HG03520 (cell line): ENCODE measurements around the gene PLEKHG1.

Source experiments
- ATAC-seq: cut with Tn5 transposase; IDR thresholded peaks from one replicate; pipeline ENCODE4 v1.9.1; 2021; ENCODE audit warnings: mild to moderate bottlenecking, moderate library complexity; ENCODE audit not compliant: unreplicated experiment

PLEKHG1 gene

GRCh38 chr6:150617496-150618460, 18.1 kb downstream of the PLEKHG1 start:
- ATAC-seq = no peak

- no peak for ATAC-seq
These were observed 19.6 kb downstream of the PLEKHG1 start for GRCh38 chr6:150619275-150619674.

- ATAC-seq = no peak
These were observed 20.6 kb downstream of the PLEKHG1 start for GRCh38 chr6:150620244-150620643.

GRCh38 chr6:150620763-150621162, 21.1 kb downstream of the PLEKHG1 start:
- ATAC-seq = no peak

- no peak for ATAC-seq
These were observed 22.8 kb downstream of the PLEKHG1 start for GRCh38 chr6:150622476-150622875.

GRCh38 chr6:150622941-150623874, 23.5 kb downstream of the PLEKHG1 start:
- peak; percentile 96 for ATAC-seq

GRCh38 chr6:150624191-150624590, 24.5 kb downstream of the PLEKHG1 start:
- ATAC-seq = no peak

DNA sequence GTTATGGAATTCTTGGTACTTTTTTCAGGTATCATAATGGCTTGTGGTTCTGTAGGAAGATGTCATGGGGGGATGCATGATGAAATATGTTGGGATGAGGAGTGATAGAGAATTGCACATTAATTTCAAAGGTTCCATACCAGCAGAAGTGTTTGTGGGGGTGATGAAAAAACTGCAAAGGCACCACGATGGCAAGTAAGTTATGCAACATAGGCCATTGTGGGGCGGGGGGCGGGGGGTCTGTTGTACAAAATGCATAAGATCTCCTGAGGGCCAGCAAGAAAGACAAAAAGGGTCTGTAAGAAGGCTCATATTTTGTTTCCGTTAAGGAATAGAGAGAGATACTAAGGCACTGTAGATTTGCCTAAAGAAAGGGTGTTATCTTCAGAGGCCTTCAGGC, 26.2 kb downstream of the PLEKHG1 start:
- ATAC-seq = no peak

DNA sequence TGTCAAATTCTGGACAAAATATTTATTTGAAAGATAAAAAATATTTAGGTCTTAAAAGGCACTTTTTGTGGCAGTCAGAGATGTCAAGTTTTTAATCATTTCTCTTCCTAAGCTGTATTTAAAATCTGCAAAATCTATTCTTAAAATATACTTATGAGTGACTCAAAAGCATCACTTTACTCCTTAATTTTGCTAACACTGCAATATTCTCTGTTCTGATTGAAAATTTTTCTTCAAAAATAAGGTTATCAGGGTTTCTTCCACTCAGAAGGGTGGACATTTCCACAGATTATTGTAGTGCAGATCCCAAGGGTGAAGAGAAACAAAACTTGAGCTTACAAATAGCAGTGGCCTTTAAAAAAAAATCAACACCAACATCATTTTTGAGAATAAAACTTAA, 27.5 kb downstream of the PLEKHG1 start:
- ATAC-seq = no peak

DNA sequence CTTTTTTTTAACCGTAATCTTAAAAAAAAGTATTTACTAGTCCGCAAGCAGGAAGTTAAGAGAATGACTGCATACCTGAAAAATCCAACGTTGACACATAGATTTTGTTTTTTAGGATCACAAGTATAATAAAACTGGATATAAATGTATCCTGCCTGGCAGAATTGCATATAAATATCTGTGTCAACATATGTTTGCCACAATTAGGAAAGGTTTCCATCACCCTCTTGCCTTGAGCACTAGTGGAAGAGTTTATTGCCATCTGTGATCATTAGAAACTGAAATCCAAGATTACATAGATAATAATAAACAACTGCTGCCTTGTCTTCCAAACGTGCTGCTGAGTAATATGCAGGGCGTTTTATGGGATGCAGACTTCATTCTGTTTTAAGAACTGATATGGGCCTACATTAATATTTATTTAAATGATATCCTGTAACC, 27.9 kb downstream of the PLEKHG1 start:
- ATAC-seq = no peak

GRCh38 chr6:150628908-150629307, 29.2 kb downstream of the PLEKHG1 start:
- no peak for ATAC-seq

DNA sequence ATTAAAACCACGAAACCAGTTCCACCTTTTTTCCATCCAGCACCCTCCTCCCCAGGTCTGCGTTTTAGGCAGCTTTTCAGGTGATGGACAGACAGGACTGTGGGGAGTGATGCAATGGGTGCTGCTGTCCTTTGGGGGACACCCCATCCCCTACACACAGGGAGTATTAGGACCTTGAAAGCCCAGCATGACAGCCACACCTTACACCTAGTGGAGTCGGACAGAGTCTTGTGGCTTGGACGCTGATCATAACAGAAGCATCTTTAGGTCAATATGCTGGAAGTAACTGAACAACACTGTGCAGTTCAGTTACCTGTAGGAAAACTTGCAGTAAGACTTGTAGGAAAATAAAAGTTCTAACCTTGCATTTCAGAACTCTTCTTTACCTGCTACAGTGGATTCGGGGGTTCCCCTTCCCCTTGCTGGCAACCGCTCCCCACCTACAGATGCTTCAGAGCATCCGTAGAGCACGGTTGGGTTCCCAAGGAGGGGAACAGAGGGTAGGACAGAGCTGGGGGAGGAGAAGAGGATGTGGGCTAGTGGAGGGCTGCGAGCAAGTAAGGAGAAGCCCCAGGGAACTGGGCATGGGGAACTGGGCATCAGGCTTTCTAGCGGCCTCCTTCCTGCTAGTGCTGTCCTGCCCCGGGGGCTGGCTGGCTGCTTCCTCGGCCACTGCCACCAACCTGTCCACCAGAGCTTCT, 31.7 kb downstream of the PLEKHG1 start:
- ATAC-seq = no peak

DNA sequence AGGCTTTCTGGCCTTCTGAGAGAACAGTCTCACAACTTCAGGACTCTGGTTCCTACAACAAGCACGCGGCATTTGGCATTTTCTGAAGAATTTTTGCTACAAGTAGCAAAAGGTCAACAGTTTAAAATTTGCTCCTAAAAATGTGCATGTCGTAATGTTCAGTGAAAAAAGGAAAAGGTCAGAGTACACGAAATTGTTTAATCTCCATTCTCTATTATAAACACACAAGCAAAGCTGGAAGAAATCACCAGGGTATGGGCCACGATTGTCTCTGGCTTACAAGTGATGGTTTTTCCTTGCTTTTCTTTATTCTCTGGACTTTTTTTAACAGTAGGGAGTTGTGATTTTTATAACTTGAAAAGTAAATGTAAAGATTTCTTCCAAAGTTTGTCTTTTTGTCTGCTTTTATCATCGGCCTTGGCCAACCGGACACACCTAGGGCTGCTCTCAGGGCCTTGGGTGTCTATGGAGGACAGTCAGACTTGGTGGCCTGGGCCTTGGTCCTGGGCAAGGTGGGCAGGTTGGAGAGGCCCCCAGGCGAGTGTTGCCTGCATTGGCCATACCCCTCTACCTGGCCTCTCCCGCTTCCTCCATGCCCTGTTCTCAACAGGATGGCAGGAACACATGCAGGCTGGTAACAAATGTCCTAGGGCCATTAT, 32.4 kb downstream of the PLEKHG1 start:
- no peak for ATAC-seq

DNA sequence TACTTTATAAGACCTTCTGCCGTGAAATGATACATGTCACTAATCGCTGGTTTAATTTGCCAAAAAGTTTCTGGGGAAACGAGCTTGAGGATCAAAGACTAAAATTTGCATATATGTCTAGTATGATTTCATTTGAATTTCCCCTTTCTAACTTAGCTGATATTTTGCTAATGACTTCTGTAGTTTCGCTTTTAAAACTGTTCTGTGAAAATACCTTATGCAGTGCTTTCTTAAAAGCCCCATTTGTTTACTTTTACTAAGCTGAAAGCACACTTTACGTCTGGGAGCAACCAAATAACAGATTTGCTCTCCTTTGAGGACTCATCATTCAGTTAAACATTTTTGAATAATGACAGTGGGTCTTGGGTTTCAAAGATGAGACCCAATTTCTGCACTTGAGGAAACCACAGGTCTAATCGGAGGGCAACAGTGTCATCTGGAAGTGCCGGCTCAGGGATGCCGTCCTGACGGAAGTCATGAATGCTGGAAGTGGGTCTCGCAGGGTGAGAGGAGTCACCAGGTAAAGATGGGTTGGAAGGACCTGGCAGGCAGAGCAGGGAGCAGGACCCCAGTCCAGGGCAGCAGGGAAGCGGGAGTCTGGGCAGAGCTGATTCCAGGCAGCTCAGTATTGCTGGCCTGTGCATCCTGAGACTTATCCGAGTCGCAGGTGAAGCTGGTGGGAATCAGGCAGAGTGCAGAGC, 33.2 kb downstream of the PLEKHG1 start:
- peak; percentile 58 for ATAC-seq

DNA sequence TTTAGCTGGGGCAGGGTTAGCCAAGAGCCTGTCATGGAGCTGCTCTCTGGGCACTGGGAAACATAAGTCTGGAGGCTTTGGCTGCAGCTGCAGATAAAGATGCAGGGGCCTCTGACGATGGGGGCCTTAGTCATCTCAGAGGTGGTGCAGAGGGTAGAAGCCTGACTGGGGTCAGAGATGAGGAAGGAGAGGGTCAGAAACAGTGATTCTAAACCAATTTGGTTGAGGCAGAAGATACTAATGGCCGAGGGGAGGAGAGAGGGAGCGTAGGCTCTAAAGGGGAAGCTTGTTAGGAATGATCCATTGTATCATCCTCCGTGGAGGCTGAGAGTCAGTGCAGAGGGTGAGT, 33.8 kb downstream of the PLEKHG1 start:
- ATAC-seq = no peak

- ATAC-seq = no peak
These were observed 34.7 kb downstream of the PLEKHG1 start for GRCh38 chr6:150634176-150634963.

GRCh38 chr6:150634964-150635292, 35.2 kb downstream of the PLEKHG1 start:
- ATAC-seq = no peak

DNA sequence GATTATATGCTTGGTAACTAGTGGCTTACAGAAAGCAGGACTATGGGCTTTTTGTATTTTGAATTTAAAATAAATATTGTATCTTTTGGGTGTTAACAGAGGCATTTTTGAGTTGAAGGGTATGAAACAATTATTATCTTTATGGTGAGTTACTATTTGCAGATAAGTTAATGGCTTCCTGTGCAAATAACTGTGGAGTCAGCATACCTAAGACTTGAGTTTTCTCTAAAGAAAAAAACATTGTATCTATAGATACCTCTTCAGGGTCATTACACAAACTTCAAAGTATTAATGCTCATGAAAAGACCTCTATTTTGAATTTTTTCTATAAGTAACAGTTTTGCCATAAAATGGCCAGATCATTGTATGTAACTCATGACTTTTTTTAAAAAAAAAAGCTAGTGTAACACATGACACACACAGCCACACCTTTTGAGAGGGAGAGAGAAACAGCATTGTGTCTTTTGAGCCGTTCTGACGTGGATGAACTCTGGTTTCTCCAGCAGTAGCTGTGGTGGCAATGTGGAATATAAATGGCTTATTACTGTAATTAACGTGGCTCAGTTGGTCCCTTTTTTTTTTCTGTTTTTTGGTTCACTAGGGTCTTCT, 36.3 kb downstream of the PLEKHG1 start:
- no peak for ATAC-seq

- no peak for ATAC-seq
These were observed 37.1 kb downstream of the PLEKHG1 start for GRCh38 chr6:150636808-150637207.
